Natural killer cell (primary cell): ENCODE results near the gene STN1. TPM values are rescaled to one million over a fixed set of nuclear protein-coding genes. Genes with fewer than 3 reads are reported as not detected.

ENCODE experiments used
- ATAC-seq, 3 donors: fragments of 150-1000 bp in 2 of 3; fragments of 200-7000 bp in 1 of 3; cut with Tn5 transposase; 1 replicate in 1 of 3; 2 replicates in 2 of 3; pipeline ENCODE4 v1.10.0; 2021; ENCODE audit warnings: mild to moderate bottlenecking in 2 of 3, moderate library complexity in 2 of 3
- DNase-seq, 2 donors: peaks; one replicate each; pipeline versions ENCODE4 v3.0.0 to v3.0.0-alpha.2; 2013 to 2021; ENCODE audit warnings: mixed read lengths in 1 of 2
- H3K27ac ChIP-seq: one replicate; pipeline ENCODE4 v1.5.1; 2013; ENCODE audit warnings: mild to moderate bottlenecking, low read length
- H3K27me3 ChIP-seq: one replicate; pipeline ENCODE4 v1.6.1; 2013; ENCODE audit warnings: low read length; ENCODE audit not compliant: control insufficient read depth, insufficient read depth
- H3K36me3 ChIP-seq: one replicate; pipeline ENCODE4 v1.6.1; 2013; ENCODE audit warnings: low read length; ENCODE audit not compliant: control insufficient read depth, insufficient read depth
- H3K4me1 ChIP-seq: one replicate; pipeline ENCODE4 v1.6.1; 2013; ENCODE audit warnings: low read length; ENCODE audit not compliant: control insufficient read depth, insufficient read depth
- H3K4me3 ChIP-seq: one replicate; pipeline ENCODE4 v1.5.1; 2013; ENCODE audit warnings: low read length
- H3K9me3 ChIP-seq: one replicate; pipeline ENCODE4 v1.6.1; 2013; ENCODE audit warnings: low read length; ENCODE audit not compliant: control insufficient read depth, insufficient read depth
- H3K27ac Mint-ChIP-seq, 2 donors: one replicate each; pipeline ENCODE4 v1.8.0; 2022; ENCODE audit warnings: mild to moderate bottlenecking in 2 of 2, mixed read lengths in 2 of 2, moderate library complexity in 1 of 2
- H3K27me3 Mint-ChIP-seq, 2 donors: one replicate each; pipeline ENCODE4 v1.8.0; 2022; ENCODE audit warnings: low read depth in 2 of 2, mixed read lengths in 2 of 2
- H3K36me3 Mint-ChIP-seq: one replicate; pipeline ENCODE4 v1.8.0; 2022; ENCODE audit warnings: mixed read lengths
- H3K4me1 Mint-ChIP-seq, 2 donors: one replicate each; pipeline ENCODE4 v1.8.0; 2022; ENCODE audit warnings: mixed read lengths in 2 of 2
- H3K4me3 Mint-ChIP-seq: one replicate; pipeline ENCODE4 v1.8.0; 2022; ENCODE audit warnings: mild to moderate bottlenecking, moderate library complexity, mixed read lengths
- H3K9me3 Mint-ChIP-seq, 2 donors: one replicate each; pipeline ENCODE4 v1.8.0; 2022; ENCODE audit warnings: mixed read lengths in 2 of 2
- CTCF ChIP-seq: fragments of 200-600 bp; IDR thresholded peaks from one replicate; pipeline ENCODE4 v1.8.0; 2022; ENCODE audit warnings: antibody characterized with exemption
- WGBS: methylation state at CpG from one replicate; pipeline ENCODE4 v1.1.7; 2013; ENCODE audit warnings: missing lambda C conversion rate; ENCODE audit not compliant: insufficient coverage; 5-methylcytosine and 5-hydroxymethylcytosine counted together
- intact Hi-C: fragments of 100-400 bp; cut with micrococcal nuclease; formaldehyde crosslinking; loops from one replicate; pipeline ENCODE4 v1.14.2; 2022
- total RNA-seq, 4 donors: library from RNA; stranded (reverse); fragments of 120-200 nt in 1 of 4; gene quantifications; one replicate each; pipeline versions ENCODE4 v1.2.3 to v1.2.4, GENCODE V29; 2013 to 2022

Gene STN1
- total RNA-seq, 3 donors from 2014 or later (not counting 1 experiment from before 2014, with no cell fraction given): 31.7 to 53.4 (median 34.0) TPM

GRCh38 chr10:103836861-103837260 lies 81.1 kb downstream of the STN1 start:
- Mint-ChIP-seq H3K27me3 (no peaks in the 10 kb centered on the region), H3K4me1 (no peaks in the 10 kb centered on the region), H3K27ac (no peak overlapping the region), H3K9me3 (no peaks in the 10 kb centered on the region), H3K36me3 (no peaks in the 10 kb centered on the region), H3K4me3 (no peak overlapping the region)
- H3K27me3 ChIP-seq: no peaks in the 10 kb centered on the region
- H3K9me3 ChIP-seq: no peaks in the 10 kb centered on the region
- no peak for ATAC-seq
- DNase-seq: no peak
- 83% methylated on average over 9 of the region's 9 CpGs for WGBS
- H3K27ac ChIP-seq: no peak overlapping the region
- no peak overlapping the region for H3K4me3 ChIP-seq
- no peaks in the 10 kb centered on the region for H3K4me1 ChIP-seq
- intact Hi-C loops: no loop called here
- no peak for TF ChIP-seq CTCF
- no peaks in the 10 kb centered on the region for H3K36me3 ChIP-seq

GRCh38 chr10:103836273-103836672 lies 81.7 kb downstream of the STN1 start:
- DNase-seq (no peak), ATAC-seq (no peak)
- H3K9me3 Mint-ChIP-seq: no peaks in the 10 kb centered on the region
- H3K4me3 ChIP-seq: no peak overlapping the region
- no peak overlapping the region for H3K27ac ChIP-seq
- H3K4me1 Mint-ChIP-seq: no peaks in the 10 kb centered on the region
- no peak overlapping the region for H3K4me3 Mint-ChIP-seq
- H3K36me3 Mint-ChIP-seq: no peaks in the 10 kb centered on the region
- H3K27me3 Mint-ChIP-seq: no peaks in the 10 kb centered on the region
- H3K36me3 ChIP-seq: no peaks in the 10 kb centered on the region
- intact Hi-C loops: no loop called here
- no peak for TF ChIP-seq CTCF
- no peaks in the 10 kb centered on the region for H3K27me3 ChIP-seq
- no peak overlapping the region for H3K27ac Mint-ChIP-seq
- 73% methylated on average over 1 of the region's 1 CpG for WGBS
- no peaks in the 10 kb centered on the region for H3K4me1 ChIP-seq
- no peaks in the 10 kb centered on the region for H3K9me3 ChIP-seq

GRCh38 chr10:103835096-103836050 lies 82.6 kb downstream of the STN1 start:
- Histone ChIP-seq H3K27me3 (no peaks in the 10 kb centered on the region), H3K4me3 (no peak overlapping the region), H3K27ac (no peak overlapping the region), H3K9me3 (no peaks in the 10 kb centered on the region), H3K36me3 (no peaks in the 10 kb centered on the region), H3K4me1 (no peaks in the 10 kb centered on the region)
- ATAC-seq (no peak), DNase-seq (no peak)
- H3K27ac Mint-ChIP-seq: no peak overlapping the region
- no peak overlapping the region for H3K4me3 Mint-ChIP-seq
- intact Hi-C loops: no loop called here
- H3K9me3 Mint-ChIP-seq: no peaks in the 10 kb centered on the region
- peaks cover 0 to 5% of the 10 kb centered on the region in 2 donors for H3K27me3 Mint-ChIP-seq
- H3K36me3 Mint-ChIP-seq: no peaks in the 10 kb centered on the region
- TF ChIP-seq CTCF: no peak
- 85% methylated on average over 20 of the region's 20 CpGs for WGBS
- no peaks in the 10 kb centered on the region for H3K4me1 Mint-ChIP-seq
